Measurements from ENCODE around the gene GLP2R. TPM values are rescaled to one million over a fixed set of nuclear protein-coding genes. Genes with fewer than 3 reads are reported as not detected.

The GLP2R gene
- polyA plus RNA-seq, 1 donor from 2014 or later, result not detected

DNA sequence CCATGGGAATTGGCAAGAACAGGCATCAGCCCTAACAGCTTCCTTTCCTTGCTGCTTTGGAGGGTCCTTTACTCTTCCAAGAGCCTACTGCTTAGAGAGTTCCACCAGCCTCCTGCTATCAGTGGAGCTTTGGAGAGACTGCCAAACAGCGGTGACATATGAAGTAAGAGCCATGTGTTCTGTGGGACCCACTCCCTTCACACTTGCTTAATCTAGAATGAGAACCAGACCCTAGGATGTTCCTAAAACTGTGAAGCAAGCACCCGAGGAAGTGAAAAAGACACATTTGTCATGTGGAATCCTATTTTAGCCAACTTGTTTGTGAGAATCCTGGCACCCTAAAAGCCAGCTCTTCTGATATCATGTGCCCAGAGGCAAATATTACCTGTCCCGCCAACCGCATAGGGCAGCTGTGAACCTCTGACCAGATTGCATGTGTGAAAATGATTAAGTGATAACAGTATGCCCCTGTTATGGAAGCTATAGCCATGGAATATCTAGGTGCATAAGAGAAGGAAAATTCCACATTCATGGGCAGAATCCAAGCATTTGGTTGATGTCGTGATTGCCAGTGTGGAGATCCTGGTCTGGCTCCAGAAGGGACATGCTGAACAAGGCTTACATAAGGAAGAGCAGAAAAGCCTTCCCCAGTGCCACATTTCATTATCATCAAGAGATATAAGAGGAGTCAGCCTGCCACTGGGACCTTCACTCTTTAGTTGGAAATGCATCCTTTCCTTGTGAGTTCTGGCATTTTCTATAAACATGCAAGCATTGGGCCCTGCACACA is 60.6 kb downstream of the GLP2R start:
- no peak for TF ChIP-seq SMC3 (conservative IDR thresholded peaks at IDR 0.05; ENCODE audit: poor library complexity)
- no peak for TF ChIP-seq MXI1 (conservative IDR thresholded peaks at IDR 0.05; ENCODE audit: poor library complexity, severe bottlenecking)
- no peak for TF ChIP-seq RAD21 (conservative IDR thresholded peaks at IDR 0.05)
- no peak for TF ChIP-seq TAF1 (IDR thresholded peaks at IDR 0.05; ENCODE audit: low read depth)
- no peak for TF ChIP-seq EP300 (conservative IDR thresholded peaks at IDR 0.05; ENCODE audit: poor library complexity, severe bottlenecking)
- TF ChIP-seq, protein P1, sequence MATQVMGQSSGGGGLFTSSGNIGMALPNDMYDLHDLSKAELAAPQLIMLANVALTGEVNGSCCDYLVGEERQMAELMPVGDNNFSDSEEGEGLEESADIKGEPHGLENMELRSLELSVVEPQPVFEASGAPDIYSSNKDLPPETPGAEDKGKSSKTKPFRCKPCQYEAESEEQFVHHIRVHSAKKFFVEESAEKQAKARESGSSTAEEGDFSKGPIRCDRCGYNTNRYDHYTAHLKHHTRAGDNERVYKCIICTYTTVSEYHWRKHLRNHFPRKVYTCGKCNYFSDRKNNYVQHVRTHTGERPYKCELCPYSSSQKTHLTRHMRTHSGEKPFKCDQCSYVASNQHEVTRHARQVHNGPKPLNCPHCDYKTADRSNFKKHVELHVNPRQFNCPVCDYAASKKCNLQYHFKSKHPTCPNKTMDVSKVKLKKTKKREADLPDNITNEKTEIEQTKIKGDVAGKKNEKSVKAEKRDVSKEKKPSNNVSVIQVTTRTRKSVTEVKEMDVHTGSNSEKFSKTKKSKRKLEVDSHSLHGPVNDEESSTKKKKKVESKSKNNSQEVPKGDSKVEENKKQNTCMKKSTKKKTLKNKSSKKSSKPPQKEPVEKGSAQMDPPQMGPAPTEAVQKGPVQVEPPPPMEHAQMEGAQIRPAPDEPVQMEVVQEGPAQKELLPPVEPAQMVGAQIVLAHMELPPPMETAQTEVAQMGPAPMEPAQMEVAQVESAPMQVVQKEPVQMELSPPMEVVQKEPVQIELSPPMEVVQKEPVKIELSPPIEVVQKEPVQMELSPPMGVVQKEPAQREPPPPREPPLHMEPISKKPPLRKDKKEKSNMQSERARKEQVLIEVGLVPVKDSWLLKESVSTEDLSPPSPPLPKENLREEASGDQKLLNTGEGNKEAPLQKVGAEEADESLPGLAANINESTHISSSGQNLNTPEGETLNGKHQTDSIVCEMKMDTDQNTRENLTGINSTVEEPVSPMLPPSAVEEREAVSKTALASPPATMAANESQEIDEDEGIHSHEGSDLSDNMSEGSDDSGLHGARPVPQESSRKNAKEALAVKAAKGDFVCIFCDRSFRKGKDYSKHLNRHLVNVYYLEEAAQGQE (IDR thresholded peaks at IDR 0.05; ENCODE audit: borderline replicate concordance), result no peak
- no peak for TF ChIP-seq POLR2AphosphoS5 (IDR thresholded peaks at IDR 0.05)
- no peak for TF ChIP-seq EZH2 (IDR thresholded peaks at IDR 0.05; ENCODE audit: borderline replicate concordance, insufficient read depth, low read length, poor library complexity, severe bottlenecking)
- no peak for TF ChIP-seq CTCF (IDR thresholded peaks at IDR 0.05; ENCODE audit: poor library complexity, severe bottlenecking)
- Histone ChIP-seq H3K27ac (ENCODE audit: low read length) (no peak overlapping the region), H2AFZ (ENCODE audit: low read depth, low read length) (no peak overlapping the region), H3K4me2 (ENCODE audit: low read length) (no peak overlapping the region), H3K79me2 (replicated peaks; ENCODE audit: insufficient read depth, low read length) (no peaks in the 10 kb centered on the region), H3K4me3 (ENCODE audit: low read length) (no peak overlapping the region), H4K20me1 (ENCODE audit: insufficient read depth) (no peaks in the 10 kb centered on the region), H3F3A (ENCODE audit: insufficient read depth, low read length, poor library complexity, severe bottlenecking) (no peaks in the 10 kb centered on the region), H3K9ac (ENCODE audit: low read length) (no peak overlapping the region), H3K9me3 (ENCODE audit: low read length) (no peaks in the 10 kb centered on the region), H3K36me3 (ENCODE audit: insufficient read depth, low read length) (no peaks in the 10 kb centered on the region), H3K27me3 (ENCODE audit: insufficient read depth, low read depth, low read length) (no peaks in the 10 kb centered on the region), H3K9me2 (ENCODE audit: insufficient read depth, low read length) (no peaks in the 10 kb centered on the region)

DNA sequence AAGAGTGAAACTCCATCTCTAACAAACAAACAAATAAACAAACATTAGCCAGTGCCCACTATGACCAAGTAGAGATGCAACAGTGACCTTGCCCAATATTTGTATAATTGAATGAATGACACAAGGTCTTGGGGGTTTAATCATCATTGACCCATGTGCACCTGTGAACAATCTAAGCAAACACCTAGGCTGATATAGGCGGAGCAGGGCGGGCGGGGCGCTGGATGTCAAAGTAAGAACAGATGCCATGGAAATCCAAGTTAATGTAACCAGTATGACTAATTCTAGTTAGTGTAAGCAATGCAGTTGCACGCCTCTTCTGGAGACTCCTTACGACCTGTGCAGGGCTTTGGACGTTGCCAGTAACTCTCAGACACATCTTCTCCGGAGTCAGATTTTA is 61.8 kb downstream of the GLP2R start:
- H3K9ac ChIP-seq (ENCODE audit: low read length), result no peak overlapping the region
- no peaks in the 10 kb centered on the region for H3K36me3 ChIP-seq (ENCODE audit: insufficient read depth, low read length)
- no peak overlapping the region for H2AFZ ChIP-seq (ENCODE audit: low read depth, low read length)
- TF ChIP-seq, protein P1 (IDR thresholded peaks at IDR 0.05; ENCODE audit: borderline replicate concordance), result no peak
- TF ChIP-seq EP300 (conservative IDR thresholded peaks at IDR 0.05; ENCODE audit: poor library complexity, severe bottlenecking) (no peak), RAD21 (conservative IDR thresholded peaks at IDR 0.05) (no peak), POLR2AphosphoS5 (IDR thresholded peaks at IDR 0.05) (no peak), MXI1 (conservative IDR thresholded peaks at IDR 0.05; ENCODE audit: poor library complexity, severe bottlenecking) (no peak), EZH2 (IDR thresholded peaks at IDR 0.05; ENCODE audit: borderline replicate concordance, insufficient read depth, low read length, poor library complexity, severe bottlenecking) (no peak), CTCF (IDR thresholded peaks at IDR 0.05; ENCODE audit: poor library complexity, severe bottlenecking) (no peak), SMC3 (conservative IDR thresholded peaks at IDR 0.05; ENCODE audit: poor library complexity) (no peak), TAF1 (IDR thresholded peaks at IDR 0.05; ENCODE audit: low read depth) (no peak)
- no peaks in the 10 kb centered on the region for H3K9me2 ChIP-seq (ENCODE audit: insufficient read depth, low read length)
- H3K79me2 ChIP-seq (replicated peaks; ENCODE audit: insufficient read depth, low read length), result no peaks in the 10 kb centered on the region
- H3K9me3 ChIP-seq (ENCODE audit: low read length), result no peaks in the 10 kb centered on the region
- no peak overlapping the region for H3K4me3 ChIP-seq (ENCODE audit: low read length)
- no peaks in the 10 kb centered on the region for H3F3A ChIP-seq (ENCODE audit: insufficient read depth, low read length, poor library complexity, severe bottlenecking)
- H3K27me3 ChIP-seq (ENCODE audit: insufficient read depth, low read depth, low read length), result no peaks in the 10 kb centered on the region
- H3K27ac ChIP-seq (ENCODE audit: low read length), result no peak overlapping the region
- no peaks in the 10 kb centered on the region for H4K20me1 ChIP-seq (ENCODE audit: insufficient read depth)
- no peak overlapping the region for H3K4me2 ChIP-seq (ENCODE audit: low read length)
